Measurements from ENCODE around the gene POLR3GL. TPM values are rescaled to one million over a fixed set of nuclear protein-coding genes. Genes with fewer than 3 reads are reported as not detected.
A peak's percentile ranks its signal among the peaks of the same experiment; 100 is the strongest.
"Not testable (repeated sequence)": the region's sequence is repeated elsewhere in the genome, so short reads cannot be mapped to it uniquely, and the experiment has no call there.

POLR3GL gene
- total RNA-seq, 4 donors from 2014 or later: 32.9 to 44.0 (median 37.6) TPM

DNA sequence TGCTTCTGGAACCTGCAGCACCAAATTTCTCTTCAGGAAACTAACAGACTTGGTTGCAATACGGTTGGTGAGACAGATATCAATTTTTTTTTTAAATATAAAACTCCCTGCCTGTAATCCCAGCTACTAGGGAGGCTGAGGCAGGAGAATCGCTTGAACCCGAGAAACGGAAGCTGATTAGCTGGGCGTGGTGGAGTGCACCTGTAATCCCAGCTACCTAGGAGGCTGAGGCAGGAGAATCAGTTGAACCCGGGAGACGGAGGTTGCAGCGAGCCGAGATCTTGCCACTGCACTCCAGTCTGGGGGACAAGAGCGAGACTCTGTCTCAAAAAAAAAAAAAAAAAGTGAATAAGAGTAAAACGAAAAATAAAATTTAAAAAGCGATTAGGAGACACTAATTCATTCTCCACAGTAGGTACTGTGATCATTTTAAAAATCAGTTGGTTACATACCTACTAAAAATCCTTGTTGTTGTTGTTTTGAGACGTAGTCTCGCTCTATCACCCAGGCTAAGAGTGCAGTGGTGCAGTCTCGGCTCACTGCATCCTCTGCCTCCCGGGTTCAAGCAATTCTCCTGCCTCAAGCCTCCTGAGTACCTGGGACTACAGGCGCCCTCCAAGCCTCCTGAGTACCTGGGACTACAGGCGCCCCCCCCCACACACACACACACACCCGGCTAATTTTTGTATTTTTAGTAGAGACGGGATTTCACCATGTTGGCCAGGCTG lies 36.4 kb upstream of the POLR3GL start:
- peak overlapping the region; percentile 64 to 77 for H3K4me3 ChIP-seq
- peaks cover 3 to 24% (median 8%) of the 10 kb centered on the region in 3 donors for H3K4me1 ChIP-seq
- ATAC-seq: no peak
- H3K27ac ChIP-seq: peak overlapping the region; percentile 88 to 98 (median 90)
- TF ChIP-seq CTCF (IDR thresholded peaks at IDR 0.05) (no peak), POLR2AphosphoS5 (IDR thresholded peaks at IDR 0.05) (no peak), EP300 (IDR thresholded peaks at IDR 0.05) (no peak), POLR2A (IDR thresholded peaks at IDR 0.05) (no peak)
- H3K36me3 ChIP-seq: peaks cover 0 to 47% of the 10 kb centered on the region in 2 donors
- 72 to 75% methylated on average over 7 to 13 of the region's 20 CpGs for WGBS, 2 donors (ENCODE audit: low coverage in 1 of 2)
- H3K9me3 ChIP-seq: no peaks in the 10 kb centered on the region
- no peaks in the 10 kb centered on the region for H3K27me3 ChIP-seq

DNA sequence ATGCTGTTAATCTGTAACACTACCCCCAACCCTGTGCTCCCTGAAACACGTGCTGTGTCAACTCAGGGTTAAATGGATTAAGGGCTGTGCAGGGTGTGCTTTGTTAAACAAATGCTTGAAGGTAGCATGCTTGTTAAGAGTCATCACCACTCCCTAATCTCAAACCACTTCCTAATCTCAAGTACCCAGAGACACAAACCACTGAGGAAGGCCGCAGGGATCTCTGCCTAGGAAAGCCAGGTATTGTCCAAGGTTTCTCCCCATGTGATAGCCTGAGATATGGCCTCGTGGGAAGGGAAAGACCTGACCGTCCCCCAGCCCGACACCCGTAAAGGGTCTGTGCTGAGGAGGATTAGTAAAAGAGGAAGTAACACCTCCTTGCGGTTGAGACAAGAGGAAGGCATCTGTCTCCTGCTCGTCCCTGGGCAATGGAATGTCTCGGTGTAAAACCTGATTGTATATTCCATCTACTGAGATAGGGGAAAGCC lies 31.9 kb upstream of the POLR3GL start:
- H3K9me3 ChIP-seq, H3K27ac ChIP-seq, H3K27me3 ChIP-seq, H3K4me3 ChIP-seq, ATAC-seq: not testable (repeated sequence)
- Histone ChIP-seq H3K36me3 (peaks cover 0 to 70% of the 10 kb centered on the region in 2 donors), H3K4me1 (peaks cover 0 to 11% (median 0%) of the 10 kb centered on the region in 3 donors)
- WGBS, 2 donors (ENCODE audit: low coverage in 1 of 2): 34% methylated on average over 4 of the region's 9 CpGs; no CpG with 5 or more reads in 1 of the 2 donors

DNA sequence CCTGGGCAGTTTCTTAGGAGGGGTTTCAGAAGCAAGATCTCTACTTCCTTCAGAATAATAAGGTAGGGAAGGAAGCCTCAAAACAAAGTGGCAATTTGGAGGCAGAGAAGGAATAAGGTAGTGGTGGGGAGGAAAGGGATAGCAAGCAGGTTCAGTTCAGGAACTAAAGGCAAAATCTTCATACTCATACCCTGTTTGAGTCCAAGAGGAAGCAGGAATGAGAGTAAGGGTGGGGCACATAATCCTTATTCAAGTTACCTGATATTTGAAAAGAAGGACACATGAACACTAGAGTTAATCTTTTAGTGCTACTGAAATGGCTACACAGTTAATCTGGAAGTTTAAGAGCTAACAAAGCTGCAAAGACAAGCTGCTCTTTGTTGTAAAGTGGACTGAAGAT lies 28.8 kb upstream of the POLR3GL start:
- ATAC-seq: no peak
- no peak for TF ChIP-seq POLR2A (IDR thresholded peaks at IDR 0.05)
- TF ChIP-seq EP300 (IDR thresholded peaks at IDR 0.05): no peak
- no peak for TF ChIP-seq POLR2AphosphoS5 (IDR thresholded peaks at IDR 0.05)
- no peak for TF ChIP-seq CTCF (IDR thresholded peaks at IDR 0.05)
- Histone ChIP-seq H3K4me3 (no peak overlapping the region), H3K27ac (no peak overlapping the region), H3K36me3 (peaks cover 0 to 91% of the 10 kb centered on the region in 2 donors), H3K9me3 (no peaks in the 10 kb centered on the region), H3K4me1 (no peaks in the 10 kb centered on the region), H3K27me3 (no peaks in the 10 kb centered on the region)

DNA sequence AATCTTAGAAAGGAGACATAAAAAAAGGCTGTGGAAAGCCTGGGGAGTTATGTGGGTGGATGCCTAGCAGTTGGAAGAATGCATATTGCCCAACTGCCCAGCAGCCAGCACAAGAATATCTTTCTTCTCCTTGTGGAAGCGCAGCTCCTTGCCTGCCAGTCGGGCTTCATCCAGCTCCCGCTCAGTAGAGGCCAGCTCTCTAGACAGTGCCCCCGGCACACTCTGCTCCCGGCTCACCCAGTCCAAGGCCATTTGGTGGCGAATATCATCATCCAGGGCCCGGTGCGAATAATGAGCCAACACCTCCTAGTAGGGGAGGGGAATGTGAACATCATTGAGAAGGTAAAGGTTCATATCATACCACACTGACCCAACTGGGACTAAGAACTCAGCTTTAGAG lies 28.2 kb upstream of the POLR3GL start:
- ATAC-seq: no peak
- Histone ChIP-seq H3K27me3 (no peaks in the 10 kb centered on the region), H3K4me3 (no peak overlapping the region), H3K27ac (no peak overlapping the region), H3K4me1 (no peaks in the 10 kb centered on the region), H3K36me3 (peaks cover 0 to 92% of the 10 kb centered on the region in 2 donors), H3K9me3 (no peaks in the 10 kb centered on the region)
- 70% methylated on average over 4 of the region's 8 CpGs; no CpG with 5 or more reads in 1 of the 2 donors for WGBS, 2 donors (ENCODE audit: low coverage in 1 of 2)
- TF ChIP-seq CTCF (IDR thresholded peaks at IDR 0.05): no peak
- no peak for TF ChIP-seq POLR2A (IDR thresholded peaks at IDR 0.05)
- TF ChIP-seq EP300 (IDR thresholded peaks at IDR 0.05): no peak
- no peak for TF ChIP-seq POLR2AphosphoS5 (IDR thresholded peaks at IDR 0.05)

DNA sequence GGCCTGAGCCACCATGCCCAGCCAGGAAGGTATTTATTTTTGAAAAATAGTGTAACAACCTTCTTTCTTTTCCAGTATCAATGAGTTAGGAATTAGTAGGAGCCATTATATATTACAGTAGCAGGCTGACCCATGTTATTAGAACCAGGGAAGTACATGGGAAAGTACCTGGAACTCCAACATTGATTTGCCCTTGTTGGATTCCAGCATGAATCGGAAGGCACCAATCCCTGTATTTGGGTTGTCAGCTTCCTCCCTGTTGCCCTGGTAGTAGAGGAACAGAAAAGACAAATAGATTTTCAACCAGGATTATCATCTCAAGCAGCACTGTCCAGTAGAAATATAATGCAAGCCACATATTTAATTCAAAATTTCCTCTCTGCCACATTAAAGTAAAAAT lies 27.1 kb upstream of the POLR3GL start:
- H3K9me3 ChIP-seq: no peaks in the 10 kb centered on the region
- 43 to 71% methylated on average over 1 of the region's 1 CpG for WGBS, 2 donors (ENCODE audit: low coverage in 1 of 2)
- H3K4me3 ChIP-seq: no peak overlapping the region
- no peaks in the 10 kb centered on the region for H3K4me1 ChIP-seq
- TF ChIP-seq EP300 (IDR thresholded peaks at IDR 0.05): no peak
- TF ChIP-seq POLR2A (IDR thresholded peaks at IDR 0.05): no peak
- no peak for TF ChIP-seq CTCF (IDR thresholded peaks at IDR 0.05)
- TF ChIP-seq POLR2AphosphoS5 (IDR thresholded peaks at IDR 0.05): no peak
- H3K36me3 ChIP-seq: peaks cover 0 to 93% of the 10 kb centered on the region in 2 donors
- ATAC-seq: no peak
- H3K27ac ChIP-seq: no peak overlapping the region
- H3K27me3 ChIP-seq: no peaks in the 10 kb centered on the region

Data from gastroesophageal sphincter (tissue), 4 donors.